ENCODE measurements around the gene TADA3.

TADA3 gene

GRCh38 chr3:9809615-9810432 lies 17.6 kb upstream of the TADA3 start, which contains the start of gene TTLL3:
Gene TTLL3, plus strand, starts transcription at chr3:9810262. Its CDS starts 400 bp downstream, at chr3:9810662.
- peak; percentile 44 to 56 for DNase-seq

GRCh38 chr3:9809239-9809614 lies 17.0 kb upstream of the TADA3 start:
- no peak for DNase-seq

DNA sequence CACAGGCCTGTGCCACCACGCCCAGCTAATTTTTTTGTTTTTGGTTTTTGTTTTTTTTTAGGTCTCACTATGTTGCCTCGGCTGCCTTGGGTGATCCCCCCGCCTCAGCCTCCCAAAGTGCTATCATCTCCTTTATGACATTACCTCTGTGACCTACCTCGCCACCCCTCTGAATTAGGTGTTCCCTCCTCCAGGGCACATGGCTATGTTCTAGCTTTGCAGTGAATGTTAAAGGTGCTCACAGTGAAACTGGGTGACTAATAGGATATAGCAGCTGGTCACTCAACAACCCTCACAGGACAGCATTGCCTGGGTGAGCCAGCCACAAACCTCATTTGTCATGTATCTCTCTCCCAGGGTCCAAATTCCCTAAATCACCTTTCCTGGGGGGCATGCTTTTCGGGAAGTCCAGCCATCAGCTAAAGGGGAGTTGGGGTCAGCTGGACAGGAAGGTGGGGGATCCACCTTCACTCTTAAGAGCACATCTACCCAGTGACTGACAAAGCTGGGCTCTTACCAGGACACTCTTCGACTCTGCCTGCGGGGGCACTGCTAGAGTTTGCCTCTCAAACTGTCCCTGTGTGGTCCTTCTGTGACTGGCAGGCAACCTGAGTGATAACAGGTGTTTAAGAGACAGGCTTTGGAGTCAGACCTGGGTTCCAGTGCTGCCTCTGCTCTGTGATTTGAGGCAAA lies 16.2 kb upstream of the TADA3 start:
- peak; percentile 62 to 63 for DNase-seq

DNA sequence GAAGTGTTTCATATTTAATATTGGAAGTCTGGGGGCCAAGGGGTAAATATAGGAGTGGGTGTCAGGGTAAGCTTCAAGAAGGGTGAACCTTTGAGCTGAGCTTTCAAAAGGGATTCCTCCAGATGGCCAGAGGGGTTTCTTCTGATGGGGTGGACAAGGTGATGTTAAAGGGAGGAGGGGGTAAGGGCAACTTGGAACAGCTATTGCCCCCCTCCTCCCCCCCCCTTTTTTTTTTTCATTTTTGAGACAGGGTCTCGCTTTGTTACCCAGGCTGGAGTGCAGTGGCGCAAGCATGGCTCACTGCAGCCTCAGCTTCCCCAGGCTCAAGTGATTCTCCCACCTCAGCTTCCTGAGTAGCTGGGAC lies 15.7 kb upstream of the TADA3 start:
- DNase-seq, result no peak

DNA sequence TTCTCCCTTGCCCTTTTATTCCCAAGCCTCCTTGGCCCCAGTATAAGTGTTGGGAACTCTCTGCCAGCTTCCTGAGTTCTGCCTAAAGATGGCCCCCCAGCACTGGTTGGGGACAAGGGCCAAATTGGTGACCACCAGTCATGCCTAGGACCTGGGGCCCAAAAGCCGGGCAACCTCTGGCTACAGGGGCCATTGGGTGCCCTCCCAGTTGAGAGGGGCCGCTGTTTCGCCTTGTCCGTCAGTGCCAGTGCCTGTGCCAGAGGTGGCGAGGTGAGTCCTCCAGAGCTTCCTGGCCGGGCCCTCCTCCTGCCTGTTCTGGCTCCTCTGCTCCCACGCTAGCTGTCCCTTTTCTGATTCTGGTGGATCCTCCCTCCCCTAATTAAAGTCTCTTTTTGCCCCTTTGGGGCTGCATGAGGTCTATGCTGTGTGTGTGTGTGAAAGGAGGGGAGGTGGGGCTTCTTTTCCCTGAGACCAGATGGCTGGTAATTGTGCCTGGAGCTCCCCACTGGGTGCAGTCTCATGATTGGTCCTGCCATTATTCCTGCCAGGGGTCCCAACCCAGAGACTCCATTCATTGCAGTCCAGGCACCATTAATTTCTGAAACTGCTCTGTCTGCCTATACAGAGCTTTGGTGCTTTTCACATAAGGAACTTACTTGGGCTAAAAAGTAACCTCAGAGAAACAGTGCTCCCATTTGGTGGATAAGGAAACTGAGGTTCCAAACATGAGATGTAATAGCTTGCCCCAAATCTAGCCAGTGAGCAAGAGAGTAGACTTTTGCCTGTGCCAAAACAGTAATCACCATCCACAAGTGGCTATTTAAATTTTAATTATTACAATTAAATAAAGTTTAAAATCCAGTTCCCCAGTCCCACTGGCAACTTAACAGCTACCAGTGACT lies 14.7 kb upstream of the TADA3 start:
- no peak for DNase-seq

GRCh38 chr3:9806137-9806536 lies 13.9 kb upstream of the TADA3 start:
- no peak for DNase-seq

DNA sequence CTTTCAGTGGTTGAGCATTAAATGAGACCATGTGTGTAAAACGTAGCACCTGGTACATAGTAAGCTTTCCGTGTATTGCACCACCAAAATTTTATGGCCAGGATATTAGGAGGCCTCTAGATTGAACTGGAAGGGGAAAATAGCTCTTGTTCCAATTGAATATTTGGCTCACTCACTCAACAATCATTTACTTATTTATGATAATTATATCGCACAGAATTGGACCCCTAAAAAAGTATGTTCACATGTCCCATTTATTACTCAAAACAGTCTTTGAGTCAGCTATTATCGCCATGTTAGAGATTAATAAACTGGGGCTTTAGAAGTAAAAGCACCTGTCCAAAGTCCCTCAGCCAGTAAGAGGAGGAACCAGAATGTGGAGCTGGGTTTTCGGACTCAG lies 12.7 kb upstream of the TADA3 start:
- no peak for DNase-seq

DNA sequence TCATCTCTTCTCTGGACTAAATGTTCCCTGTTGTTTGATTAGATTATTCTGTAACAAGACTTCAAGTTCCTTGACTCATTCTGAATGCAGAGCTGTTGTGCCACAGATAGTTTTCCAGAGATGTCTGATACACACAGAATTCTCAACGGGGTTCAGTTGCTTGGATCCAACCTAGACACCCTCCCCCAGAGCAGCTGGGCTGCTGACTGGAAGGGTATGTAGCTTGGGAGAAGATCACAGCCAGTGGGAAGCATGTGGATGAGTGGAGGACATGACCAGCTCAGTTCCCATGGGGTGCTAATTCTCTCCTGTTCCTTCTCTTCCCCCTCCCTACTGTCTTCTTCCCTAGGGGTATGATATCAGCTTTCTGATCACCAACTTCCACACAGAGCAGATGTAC lies 11.2 kb upstream of the TADA3 start:
- DNase-seq, result no peak

GRCh38 chr3:9800529-9800928 lies 8.3 kb upstream of the TADA3 start:
- no peak for DNase-seq

DNA sequence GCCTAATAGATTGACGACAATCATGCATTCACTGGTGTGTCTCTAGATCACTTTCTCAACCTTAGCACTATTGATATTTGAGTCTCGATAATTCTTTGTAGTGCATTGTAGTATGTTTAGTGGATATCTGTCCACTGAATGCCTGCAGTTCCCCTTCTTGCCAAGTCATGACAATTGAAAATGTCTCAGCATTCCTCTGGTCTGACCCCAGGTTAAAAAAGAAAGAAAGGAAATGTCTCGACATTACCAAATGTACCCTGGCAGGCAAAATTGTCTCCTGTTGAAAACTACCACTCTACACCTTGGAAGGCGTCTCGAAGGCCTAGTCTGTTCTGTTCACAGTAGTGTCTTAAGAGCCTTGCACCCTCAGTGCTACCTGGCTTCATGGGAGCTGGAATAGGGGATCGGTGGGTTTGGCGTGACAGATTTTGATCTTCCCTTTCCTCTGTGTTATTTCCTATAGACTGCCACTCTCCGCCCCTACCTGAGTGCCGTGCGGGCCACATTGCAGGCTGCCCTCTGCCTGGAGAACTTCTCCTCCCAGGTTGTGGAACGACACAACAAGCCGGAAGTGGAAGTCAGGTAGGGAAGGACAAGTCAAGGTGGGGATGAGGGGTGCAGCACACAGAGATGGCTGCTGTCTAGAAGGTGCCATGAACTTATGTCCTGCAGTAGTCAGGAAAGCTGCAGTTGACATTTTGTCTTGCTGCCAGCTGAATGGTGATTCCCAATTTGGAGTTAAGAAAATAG lies 5.1 kb upstream of the TADA3 start:
- DNase-seq, result no peak

GRCh38 chr3:9795207-9795606 lies 2.9 kb upstream of the TADA3 start:
- DNase-seq, result peak in 1 of 2 donors; percentile 18

DNA sequence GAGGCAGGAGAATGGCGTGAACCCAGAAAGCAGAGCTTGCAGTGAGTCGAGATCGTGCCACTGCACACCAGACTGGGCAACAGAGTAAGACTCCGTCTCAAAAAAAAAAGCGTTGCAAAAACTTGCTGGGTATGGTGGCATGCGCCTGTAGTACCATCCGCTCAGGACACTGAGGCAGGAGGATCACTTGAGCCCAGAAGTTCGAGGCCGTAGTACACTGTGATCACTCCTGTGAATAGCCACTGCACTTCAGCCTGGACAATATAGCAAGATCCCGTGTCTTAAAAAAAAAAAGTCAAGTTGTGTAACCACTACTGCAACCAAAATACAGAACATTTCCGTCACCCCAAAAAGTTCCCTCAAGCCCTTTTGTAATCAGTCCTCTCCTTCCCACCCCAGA lies 2.1 kb upstream of the TADA3 start:
- no peak for DNase-seq

GRCh38 chr3:9793161-9793781 lies 998 bp upstream of the TADA3 start:
- DNase-seq, result peak; percentile 33 to 41

DNA sequence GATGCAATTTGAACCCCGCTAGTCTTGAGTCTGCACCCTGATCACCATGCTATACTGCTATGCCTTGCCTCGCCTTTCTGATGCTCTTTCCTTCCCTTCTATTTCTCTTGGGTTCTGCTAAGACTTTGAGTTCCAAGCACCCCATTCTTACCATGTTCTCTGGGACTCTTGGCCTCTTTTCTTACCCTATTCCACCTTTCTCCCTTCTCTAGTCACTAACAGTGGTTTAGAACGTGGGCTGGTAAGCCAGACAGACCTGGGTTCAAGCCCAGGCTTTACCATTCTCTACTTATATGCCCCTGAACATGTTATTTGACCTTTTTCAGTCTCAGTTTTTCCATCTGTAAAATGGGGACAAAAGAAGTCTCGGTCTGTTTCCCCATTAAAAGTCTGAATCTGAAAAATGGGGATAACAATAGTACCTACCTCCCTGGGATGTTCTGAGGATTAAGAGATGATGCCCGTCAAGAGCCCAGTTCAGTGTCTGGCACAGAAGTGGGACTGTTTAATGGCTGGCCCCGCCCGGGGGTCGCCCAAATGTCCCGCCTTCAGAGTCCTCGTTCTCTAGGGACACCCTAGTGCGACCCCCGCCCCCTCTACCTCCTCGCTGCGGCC lies 376 bp downstream of the TADA3 start:
- DNase-seq, result no peak

DNA sequence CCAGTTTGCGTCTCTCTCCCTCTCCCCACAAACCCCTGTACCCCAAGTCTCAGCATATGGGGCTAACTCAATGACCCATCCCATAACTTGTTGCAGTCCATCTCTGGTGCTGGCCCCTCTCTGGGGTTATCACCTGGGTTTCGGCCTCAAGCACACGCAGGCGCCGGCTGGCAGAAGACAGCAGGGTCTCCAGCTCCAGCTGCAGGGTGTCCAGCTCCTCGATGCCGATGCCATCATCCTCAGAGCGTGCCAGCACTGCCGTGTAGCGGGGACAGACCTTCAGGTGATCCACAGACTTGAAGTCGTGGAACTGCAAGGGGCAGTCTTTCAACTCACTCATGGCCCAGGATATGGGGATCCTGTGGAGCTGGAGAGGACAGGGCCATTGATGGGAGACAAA lies 1.1 kb downstream of the TADA3 start:
- no peak for DNase-seq

- DNase-seq, result no peak
Observed at GRCh38 chr3:9787714-9788113, 4.6 kb downstream of the TADA3 start.

DNA sequence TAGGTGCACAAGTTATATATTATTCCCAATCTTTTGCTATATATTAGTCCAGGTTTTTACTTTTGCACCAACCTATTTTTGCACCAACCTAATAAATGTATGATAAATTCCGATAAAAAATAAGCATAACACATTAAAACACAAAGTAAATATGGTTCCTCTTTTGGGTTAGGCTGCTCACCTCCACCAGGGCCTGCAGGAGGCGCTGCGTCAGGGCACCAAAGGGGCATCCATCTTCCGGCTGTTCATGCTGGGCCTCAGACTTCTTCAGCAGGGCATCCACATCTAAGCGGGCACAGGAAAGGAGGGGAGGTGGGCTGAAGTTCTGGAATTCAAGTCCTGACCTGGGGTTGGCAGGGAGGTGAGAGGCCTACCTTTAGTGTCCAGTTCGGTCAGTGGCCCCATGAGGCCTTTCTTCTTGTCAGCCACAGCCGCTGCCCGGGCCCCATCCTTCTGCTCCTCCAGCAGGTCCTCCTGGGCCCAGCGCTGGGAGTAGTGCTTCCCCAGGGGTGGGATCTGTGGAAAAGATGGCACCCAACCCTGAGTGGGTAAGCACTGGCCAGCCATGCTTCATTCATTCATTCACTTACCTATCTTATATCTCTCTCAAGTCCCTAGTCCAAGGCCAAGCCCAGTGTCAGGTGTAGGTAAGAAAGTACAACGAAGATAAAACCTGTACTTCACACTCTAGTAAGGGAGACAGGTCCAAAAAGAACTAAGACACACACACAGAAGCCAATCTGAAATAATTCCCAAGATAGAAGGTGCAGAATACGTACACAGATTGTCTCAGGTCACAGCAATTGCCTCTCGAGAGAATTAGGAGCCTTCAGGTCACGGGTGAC lies 5.2 kb downstream of the TADA3 start:
- DNase-seq, result no peak

DNA sequence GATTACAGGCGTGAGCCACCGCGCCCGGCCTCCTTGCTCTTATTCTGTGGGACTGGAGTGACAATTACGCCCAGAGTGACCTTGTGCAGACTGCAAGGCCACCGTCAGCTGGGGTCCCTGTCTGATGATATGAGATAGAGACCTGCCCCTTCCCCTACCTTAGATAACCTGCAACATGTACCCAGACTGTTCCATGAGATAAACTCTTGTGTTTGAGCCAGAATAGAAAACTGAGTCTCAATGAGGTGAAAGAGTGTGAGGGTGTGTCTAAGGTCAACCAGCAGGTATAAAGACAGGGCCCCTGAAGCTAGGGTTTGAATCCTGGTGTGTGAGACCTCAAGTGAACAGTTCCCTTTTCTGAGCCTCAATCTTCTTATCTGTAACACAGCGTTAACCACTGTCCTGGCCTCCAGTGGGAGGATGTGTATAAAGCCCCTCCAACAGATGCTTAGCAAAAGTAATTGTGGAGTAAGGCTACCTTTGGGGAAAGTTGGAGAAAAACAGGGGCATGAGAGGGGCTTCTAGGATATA lies 6.0 kb downstream of the TADA3 start:
- DNase-seq, result no peak

GRCh38 chr3:9785602-9786001 lies 6.7 kb downstream of the TADA3 start:
- DNase-seq, result no peak

DNA sequence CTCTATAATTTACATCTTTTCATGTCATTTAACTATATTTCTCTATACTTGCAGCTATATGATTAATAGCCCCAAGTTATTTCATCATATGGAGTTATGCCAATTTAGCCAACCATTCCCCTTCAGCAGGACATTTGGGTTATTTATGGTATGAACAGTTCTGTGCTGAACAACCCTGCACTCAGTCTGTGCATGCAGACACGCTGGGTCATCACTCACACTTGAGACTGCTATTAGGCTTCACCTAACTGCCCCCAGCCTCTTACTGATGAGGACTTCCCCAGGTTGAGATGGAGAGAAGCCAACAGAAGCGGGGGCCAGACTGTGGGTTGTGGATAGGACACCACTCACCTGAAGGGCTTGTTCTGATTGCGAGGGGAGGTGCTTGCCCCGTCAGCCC lies 7.3 kb downstream of the TADA3 start:
- no peak for DNase-seq

- DNase-seq, result no peak
Observed at GRCh38 chr3:9783954-9784353, 8.3 kb downstream of the TADA3 start.

All from CD4-positive, alpha-beta T cell treated with Interleukin-1 beta for 1 hour (primary cell).